HCT116 (cell line): ENCODE data around the gene ZBTB6.

Source experiments
- CBX3 ChIP-seq: IDR thresholded peaks from 2 replicates; pipeline ENCODE4 v1.6.1; 2012; ENCODE audit warnings: low read depth
- ELF1 ChIP-seq: IDR thresholded peaks from 2 replicates; pipeline ENCODE4 v1.6.1; 2012; ENCODE audit warnings: low read depth, borderline replicate concordance
- POLR2A ChIP-seq: IDR thresholded peaks from 2 replicates; pipeline ENCODE4 v1.7.0; 2011; ENCODE audit warnings: borderline replicate concordance; ENCODE audit not compliant: insufficient read depth, insufficient read length; ENCODE audit errors: extremely low read depth
- RAD21 ChIP-seq: IDR thresholded peaks from 2 replicates; pipeline ENCODE4 v1.6.1; 2012; ENCODE audit warnings: low read depth, mild to moderate bottlenecking
- TCF7L2 ChIP-seq: IDR thresholded peaks from 2 replicates; pipeline ENCODE4 v1.7.0; 2011; ENCODE audit warnings: borderline replicate concordance, inconsistent platforms; ENCODE audit not compliant: insufficient read depth, insufficient read length; ENCODE audit errors: extremely low read depth
- ZNF274 ChIP-seq: fragments of 200-500 bp; sonication (Bioruptor generic); IDR thresholded peaks from 2 replicates; pipeline ENCODE4 v1.6.1; 2014; ENCODE audit warnings: mild to moderate bottlenecking, low read depth, low read length, inconsistent platforms
- TF ChIP-seq, protein P1 (sequence below), 3 experiments: fragments of 200-600 bp in 1 of 3; sonication (generic) in 1 of 3; IDR thresholded peaks in 2 of 3; conservative IDR thresholded peaks in 1 of 3; 2 replicates each; pipeline ENCODE4 v1.5.1; 2012 to 2017; ENCODE audit warnings: low read depth in 2 of 3, low read length in 2 of 3, antibody characterized with exemption in 1 of 3, borderline replicate concordance in 1 of 3, control low read depth in 1 of 3, mild to moderate bottlenecking in 1 of 3, mixed read lengths in 1 of 3, mixed run types in 1 of 3, moderate library complexity in 1 of 3; ENCODE audit not compliant: insufficient read depth in 1 of 3

DNA sequence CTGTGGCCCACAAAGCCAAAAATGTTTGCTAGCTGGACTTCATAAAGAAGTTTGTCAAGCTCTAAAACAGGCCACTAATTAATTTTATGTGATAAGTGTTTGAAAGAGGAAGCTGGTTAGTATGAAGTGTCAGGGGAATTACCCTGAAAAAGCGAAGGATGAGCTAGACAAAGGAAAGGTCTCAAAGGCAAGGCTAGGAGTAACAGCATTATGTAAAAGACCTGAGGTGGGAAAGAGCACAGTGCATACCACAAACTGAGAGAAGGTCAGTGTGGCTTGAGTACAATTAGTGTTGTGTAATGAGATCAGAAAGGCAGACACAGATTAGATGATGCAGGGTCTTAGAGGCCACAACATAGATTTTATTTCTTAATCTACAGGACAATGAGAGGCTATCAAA is 37.6 kb downstream of the ZBTB6 start:
- no peak for TF ChIP-seq ZNF274
- no peak for TF ChIP-seq ELF1
- TF ChIP-seq, protein P1, sequence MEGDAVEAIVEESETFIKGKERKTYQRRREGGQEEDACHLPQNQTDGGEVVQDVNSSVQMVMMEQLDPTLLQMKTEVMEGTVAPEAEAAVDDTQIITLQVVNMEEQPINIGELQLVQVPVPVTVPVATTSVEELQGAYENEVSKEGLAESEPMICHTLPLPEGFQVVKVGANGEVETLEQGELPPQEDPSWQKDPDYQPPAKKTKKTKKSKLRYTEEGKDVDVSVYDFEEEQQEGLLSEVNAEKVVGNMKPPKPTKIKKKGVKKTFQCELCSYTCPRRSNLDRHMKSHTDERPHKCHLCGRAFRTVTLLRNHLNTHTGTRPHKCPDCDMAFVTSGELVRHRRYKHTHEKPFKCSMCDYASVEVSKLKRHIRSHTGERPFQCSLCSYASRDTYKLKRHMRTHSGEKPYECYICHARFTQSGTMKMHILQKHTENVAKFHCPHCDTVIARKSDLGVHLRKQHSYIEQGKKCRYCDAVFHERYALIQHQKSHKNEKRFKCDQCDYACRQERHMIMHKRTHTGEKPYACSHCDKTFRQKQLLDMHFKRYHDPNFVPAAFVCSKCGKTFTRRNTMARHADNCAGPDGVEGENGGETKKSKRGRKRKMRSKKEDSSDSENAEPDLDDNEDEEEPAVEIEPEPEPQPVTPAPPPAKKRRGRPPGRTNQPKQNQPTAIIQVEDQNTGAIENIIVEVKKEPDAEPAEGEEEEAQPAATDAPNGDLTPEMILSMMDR (IDR thresholded peaks at IDR 0.05 in 2 of 3, conservative IDR thresholded peaks at IDR 0.05 in 1 of 3; ENCODE audit: borderline replicate concordance in 1 of 3, insufficient read depth in 1 of 3, low read depth in 2 of 3, low read length in 2 of 3): no peak
- no peak for TF ChIP-seq RAD21
- TF ChIP-seq POLR2A: no peak
- TF ChIP-seq CBX3: no peak
- no peak for TF ChIP-seq TCF7L2
